Activated naive CD4-positive, alpha-beta T cell treated with anti-CD3 and anti-CD28 coated beads, Interleukin-2, amount 50 U/mL, for 72 hours (primary cell): ENCODE measurements around the gene TNFSF8. TPM values are rescaled to one million over a fixed set of nuclear protein-coding genes. Genes with fewer than 3 reads are reported as not detected.

ENCODE experiments used
- ATAC-seq, 2 donors: fragments of 150-1000 bp; cut with Tn5 transposase; 2 replicates each; pipeline ENCODE4 v1.10.0; 2021; ENCODE audit warnings: mild to moderate bottlenecking in 2 of 2, moderate library complexity in 2 of 2
- DNase-seq, 2 donors: peaks; one replicate each; pipeline ENCODE4 v3.0.0; 2021 to 2022; ENCODE audit warnings: low spot score in 2 of 2
- H3K27ac Mint-ChIP-seq, 2 donors: one replicate each; pipeline ENCODE4 v1.8.0; 2022; ENCODE audit warnings: mild to moderate bottlenecking in 2 of 2, mixed read lengths in 2 of 2
- H3K36me3 Mint-ChIP-seq, 2 donors: one replicate each; pipeline ENCODE4 v1.8.0; 2022; ENCODE audit warnings: mixed read lengths in 2 of 2
- H3K9me3 Mint-ChIP-seq, 2 donors: one replicate each; pipeline ENCODE4 v1.8.0; 2022; ENCODE audit warnings: mixed read lengths in 2 of 2
- total RNA-seq, 2 donors: library from RNA; stranded (reverse); gene quantifications; one replicate each; pipeline ENCODE4 v1.2.3, GENCODE V29; 2022

The TNFSF8 gene
- total RNA-seq, 2 donors from 2014 or later = 11.0 to 26.9 TPM

DNA sequence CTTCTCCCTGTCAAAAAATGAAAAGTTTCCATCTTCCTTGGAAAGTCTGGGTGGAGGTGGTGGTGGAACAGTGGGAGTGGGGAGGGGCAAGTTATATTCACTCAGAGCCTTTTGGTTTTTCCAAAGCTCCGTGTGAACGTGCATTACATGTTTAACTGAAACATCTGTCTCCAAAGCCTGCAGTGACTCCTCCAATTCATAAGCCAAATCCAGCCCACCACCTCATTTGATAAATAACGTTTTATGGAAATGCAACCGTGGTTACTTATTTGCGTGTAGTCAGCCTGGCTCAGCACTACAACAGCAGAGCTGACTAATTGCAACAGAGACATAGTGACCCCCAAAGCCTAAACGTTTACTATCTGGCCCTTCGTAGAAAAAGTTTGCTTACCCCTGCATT lies 13.9 kb downstream of the TNFSF8 start:
- ATAC-seq (no peak), DNase-seq (no peak)
- peaks cover 35 to 77% of the 10 kb centered on the region in 2 donors for H3K36me3 Mint-ChIP-seq
- no peak overlapping the region for H3K27ac Mint-ChIP-seq
- H3K9me3 Mint-ChIP-seq = no peaks in the 10 kb centered on the region

DNA sequence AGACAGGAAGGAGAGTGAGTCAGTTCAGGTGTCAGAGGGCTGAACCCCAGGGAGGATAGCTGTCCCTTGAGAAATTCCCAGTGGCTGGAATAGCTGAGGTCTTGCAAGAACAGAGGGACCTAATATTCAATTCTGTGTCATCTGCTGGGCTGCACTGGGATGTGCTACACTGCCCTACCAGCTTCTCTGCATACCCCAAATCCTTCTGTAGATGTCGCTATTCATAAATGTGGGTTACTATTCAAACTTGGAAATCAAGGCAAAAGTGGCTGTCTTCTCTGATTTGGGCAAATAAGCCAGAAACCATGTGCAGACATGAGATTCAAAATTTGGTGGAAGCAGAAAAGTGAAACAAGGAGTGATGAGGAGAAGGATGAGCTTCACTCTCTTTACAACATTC lies 16.3 kb downstream of the TNFSF8 start:
- ATAC-seq (no peak), DNase-seq (no peak)
- Mint-ChIP-seq H3K9me3 (no peaks in the 10 kb centered on the region), H3K27ac (peak overlapping the region in 1 of 2 donors; percentile 7), H3K36me3 (peaks cover 40 to 85% of the 10 kb centered on the region in 2 donors)

DNA sequence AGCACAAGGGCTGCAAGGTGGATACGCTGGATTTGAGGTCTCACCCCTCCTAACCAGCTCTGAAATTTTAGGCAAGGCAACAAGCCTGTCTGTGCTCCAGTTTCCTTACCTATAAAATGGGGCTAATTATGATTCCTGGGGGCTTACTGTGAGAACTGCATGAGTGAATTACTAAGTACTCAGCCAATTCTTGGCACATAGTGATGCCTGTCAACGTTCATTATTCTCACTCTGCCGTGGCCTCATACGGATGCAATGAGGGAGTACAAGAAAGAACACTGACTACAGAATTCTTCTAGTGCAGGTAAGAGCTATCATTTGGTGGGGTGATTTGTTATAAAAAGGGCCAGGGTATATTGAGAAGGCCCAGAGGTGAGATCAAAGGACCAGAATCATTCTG lies 16.7 kb downstream of the TNFSF8 start:
- DNase-seq (no peak), ATAC-seq (no peak)
- Mint-ChIP-seq H3K36me3 (peaks cover 45 to 85% of the 10 kb centered on the region in 2 donors), H3K27ac (peak overlapping the region; percentile 7 to 13), H3K9me3 (no peaks in the 10 kb centered on the region)

DNA sequence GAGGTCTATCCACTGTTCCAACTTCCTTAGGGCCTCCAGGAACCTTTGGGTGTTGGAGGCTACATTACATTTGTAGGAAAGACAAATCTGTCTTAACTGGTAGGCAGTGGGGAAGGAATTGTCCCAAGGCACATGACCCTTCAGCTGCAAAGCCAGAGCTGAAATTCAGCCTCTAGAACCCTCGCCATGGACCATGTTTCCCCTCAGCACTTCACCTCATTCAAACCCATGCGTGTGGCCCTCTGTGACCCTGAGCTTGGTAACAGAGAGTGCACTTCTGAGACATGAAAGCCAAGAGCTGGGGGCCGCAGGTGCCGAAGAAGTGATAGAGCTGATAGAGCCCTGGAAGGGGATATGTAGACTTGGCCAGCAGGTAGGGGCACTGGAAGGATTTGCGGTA lies 17.2 kb downstream of the TNFSF8 start:
- Mint-ChIP-seq H3K27ac (peak overlapping the region in 1 of 2 donors; percentile 7), H3K9me3 (no peaks in the 10 kb centered on the region), H3K36me3 (peaks cover 49 to 84% of the 10 kb centered on the region in 2 donors)
- no peak for ATAC-seq
- DNase-seq = no peak

DNA sequence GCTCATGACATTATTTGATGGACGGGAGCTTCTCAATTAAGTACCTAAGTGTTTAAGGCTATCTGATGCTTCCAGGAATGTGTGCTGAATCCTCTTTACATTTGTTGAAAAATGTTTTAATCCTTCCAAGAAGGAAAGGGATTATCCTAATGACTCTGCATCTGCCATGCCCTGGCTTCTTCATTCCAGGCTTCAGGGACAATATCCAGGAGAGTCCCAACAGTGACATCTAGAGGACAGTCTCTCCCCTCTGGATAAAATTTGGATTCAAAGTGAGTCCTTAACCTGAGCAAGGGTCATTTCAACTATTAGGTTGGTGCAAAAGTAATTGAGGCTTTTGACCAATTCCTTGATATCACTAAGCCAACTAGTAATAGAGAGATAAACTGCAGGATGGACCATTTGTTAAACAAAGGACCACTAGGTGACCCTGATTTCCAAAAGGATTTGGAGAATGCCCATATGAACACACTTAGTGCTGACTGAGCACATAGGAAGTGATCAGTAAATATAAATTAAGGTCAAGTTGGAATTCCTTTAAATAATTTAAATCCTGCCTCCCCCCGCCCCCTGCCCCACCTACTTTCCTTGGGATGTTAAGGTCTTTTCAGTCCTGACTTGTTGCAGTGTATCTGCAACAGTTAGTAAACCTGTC lies 19.1 kb downstream of the TNFSF8 start:
- ATAC-seq (no peak), DNase-seq (no peak)
- H3K27ac Mint-ChIP-seq = peak overlapping the region in 1 of 2 donors; percentile 99
- H3K36me3 Mint-ChIP-seq = peaks cover 50 to 80% of the 10 kb centered on the region in 2 donors
- H3K9me3 Mint-ChIP-seq = no peaks in the 10 kb centered on the region

DNA sequence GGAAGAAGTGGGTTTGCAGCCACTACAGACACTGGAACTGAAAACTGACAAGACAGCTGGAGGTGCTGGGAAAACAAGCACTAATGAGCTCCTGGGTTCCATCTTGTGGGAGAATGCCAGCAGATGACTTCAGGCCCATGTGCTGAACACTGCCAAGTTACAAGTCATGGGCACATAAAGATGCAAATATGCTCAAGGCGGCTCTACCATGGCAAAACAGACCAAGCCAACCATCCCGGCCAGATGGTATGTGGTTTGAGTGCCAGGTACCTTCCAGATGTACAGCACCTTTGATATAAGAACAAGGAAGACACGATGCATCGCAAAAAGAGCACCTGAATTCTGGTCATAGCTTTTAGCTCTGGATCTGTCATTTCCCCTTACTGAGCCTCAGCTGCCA lies 19.9 kb downstream of the TNFSF8 start:
- Mint-ChIP-seq H3K27ac (peak overlapping the region; percentile 1 to 99), H3K36me3 (peaks cover 50 to 75% of the 10 kb centered on the region in 2 donors), H3K9me3 (no peaks in the 10 kb centered on the region)
- ATAC-seq = no peak
- DNase-seq = no peak

DNA sequence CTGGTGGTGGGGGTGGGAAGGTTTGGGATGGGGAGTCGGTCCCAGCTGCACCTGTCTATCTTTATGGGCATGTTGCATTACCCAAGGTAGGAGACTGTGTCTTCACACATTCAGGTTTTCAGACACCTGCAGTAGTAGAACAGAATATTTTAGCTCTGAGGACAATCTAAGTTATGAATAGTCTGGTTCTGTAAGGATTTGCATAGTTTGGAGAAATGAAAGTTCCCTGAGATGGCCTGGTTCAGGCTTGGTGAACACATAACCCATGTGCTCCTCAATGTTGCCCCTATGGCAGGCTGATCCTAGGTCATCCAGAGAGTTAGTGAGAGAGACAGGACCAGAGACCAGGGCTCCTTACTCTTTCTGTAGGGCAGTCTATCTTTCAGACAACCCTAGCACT lies 20.7 kb downstream of the TNFSF8 start:
- ATAC-seq (no peak), DNase-seq (no peak)
- Mint-ChIP-seq H3K27ac (peak overlapping the region; percentile 99), H3K9me3 (no peaks in the 10 kb centered on the region), H3K36me3 (peaks cover 53 to 75% of the 10 kb centered on the region in 2 donors)

DNA sequence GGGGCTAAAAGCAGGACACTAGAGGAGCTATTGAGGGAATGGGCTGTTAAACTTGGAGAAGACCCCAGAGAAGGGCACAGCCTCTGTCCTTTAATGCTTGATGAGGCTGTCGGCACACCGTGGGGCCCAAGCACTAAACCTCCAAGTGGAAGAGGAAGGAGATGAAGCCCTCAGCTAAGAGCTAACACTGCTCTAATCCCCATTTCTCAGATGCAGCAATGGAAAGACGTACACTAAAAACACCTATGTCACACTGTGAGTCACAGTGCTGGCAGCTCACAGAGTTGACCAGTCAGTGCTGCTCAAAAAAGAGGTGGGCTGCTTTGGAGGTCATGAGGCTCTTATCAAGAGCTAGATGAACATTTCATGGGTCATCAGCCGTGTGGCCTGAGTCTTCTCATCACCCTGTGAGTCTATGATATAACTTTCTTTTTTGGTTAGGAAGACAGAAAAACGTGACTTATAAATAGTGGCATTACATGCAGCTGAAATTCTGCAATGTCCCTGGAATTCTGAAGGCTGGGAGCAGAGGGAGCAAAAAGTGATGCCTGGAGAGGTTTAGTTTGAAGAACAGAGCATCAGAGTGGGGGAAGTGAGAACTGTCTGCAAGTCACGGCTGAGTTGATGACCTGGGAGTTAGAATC lies 21.5 kb downstream of the TNFSF8 start:
- H3K9me3 Mint-ChIP-seq = no peaks in the 10 kb centered on the region
- peak overlapping the region; percentile 99 for H3K27ac Mint-ChIP-seq
- DNase-seq (no peak), ATAC-seq (peak; percentile 83 to 89)
- H3K36me3 Mint-ChIP-seq = peaks cover 55 to 75% of the 10 kb centered on the region in 2 donors

DNA sequence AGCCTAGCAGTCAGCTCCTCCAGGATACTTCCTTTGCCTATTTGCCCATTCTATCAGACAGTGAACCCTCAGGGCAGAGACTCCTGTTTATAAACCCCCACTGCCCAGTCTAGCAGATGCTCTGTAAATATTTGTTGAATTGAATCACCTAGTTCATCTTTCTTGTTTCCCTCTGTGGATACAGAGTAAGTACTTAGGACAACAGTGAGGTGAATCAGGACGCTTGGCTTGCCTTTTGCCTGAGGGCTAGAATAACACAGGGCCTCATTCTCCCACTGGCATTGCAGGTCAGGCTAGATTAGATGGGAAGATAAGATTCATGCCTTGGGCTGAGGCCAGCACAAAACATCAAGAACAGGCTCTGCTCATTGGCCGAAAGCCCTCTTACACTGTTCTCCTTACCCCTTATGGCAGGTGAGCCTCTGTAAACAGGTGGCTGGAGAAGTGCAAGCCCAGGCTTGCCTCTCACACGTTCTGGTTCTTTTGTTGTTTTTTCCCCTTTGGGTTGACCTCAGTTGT lies 22.2 kb downstream of the TNFSF8 start:
- peak overlapping the region; percentile 99 for H3K27ac Mint-ChIP-seq
- H3K9me3 Mint-ChIP-seq = peaks cover 0 to 2% of the 10 kb centered on the region in 2 donors
- peak in 1 of 2 donors; percentile 67 for DNase-seq
- peak; percentile 73 to 78 for ATAC-seq
- H3K36me3 Mint-ChIP-seq = peaks cover 59 to 75% of the 10 kb centered on the region in 2 donors

DNA sequence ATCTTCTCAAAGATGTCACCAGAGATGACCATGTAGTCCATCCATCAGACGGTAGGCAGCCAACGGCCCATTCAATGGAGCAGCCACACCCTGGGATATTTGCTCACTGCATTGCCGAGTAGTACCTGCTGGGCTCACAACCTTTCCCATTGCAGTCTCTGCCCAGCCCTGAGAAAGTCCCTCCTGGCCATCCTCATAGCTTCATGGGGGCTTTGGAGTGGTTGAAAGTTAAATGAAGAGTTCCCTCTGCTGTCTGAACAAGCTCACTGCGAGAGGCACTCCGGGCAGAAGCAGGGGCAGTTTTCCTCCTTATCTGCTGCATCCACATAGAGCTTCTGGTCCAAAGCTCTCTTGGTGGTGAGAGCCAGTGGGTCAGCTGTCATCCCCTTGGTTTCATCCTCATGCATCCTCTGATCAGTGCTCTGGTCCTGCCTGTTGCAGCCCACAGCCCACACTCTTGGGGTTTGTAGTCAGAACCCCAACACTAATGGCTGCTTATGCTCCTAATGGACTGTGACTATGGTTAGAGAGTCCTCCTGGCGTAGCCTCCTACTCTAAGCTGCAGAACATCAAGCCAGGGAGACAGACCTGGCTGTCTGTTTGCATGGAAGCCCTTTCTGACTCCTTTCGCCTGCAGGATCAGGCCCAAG lies 23.3 kb downstream of the TNFSF8 start:
- no peak for DNase-seq
- peaks cover 68 to 79% of the 10 kb centered on the region in 2 donors for H3K36me3 Mint-ChIP-seq
- peaks cover 0 to 5% of the 10 kb centered on the region in 2 donors for H3K9me3 Mint-ChIP-seq
- no peak for ATAC-seq
- peak overlapping the region; percentile 99 for H3K27ac Mint-ChIP-seq

DNA sequence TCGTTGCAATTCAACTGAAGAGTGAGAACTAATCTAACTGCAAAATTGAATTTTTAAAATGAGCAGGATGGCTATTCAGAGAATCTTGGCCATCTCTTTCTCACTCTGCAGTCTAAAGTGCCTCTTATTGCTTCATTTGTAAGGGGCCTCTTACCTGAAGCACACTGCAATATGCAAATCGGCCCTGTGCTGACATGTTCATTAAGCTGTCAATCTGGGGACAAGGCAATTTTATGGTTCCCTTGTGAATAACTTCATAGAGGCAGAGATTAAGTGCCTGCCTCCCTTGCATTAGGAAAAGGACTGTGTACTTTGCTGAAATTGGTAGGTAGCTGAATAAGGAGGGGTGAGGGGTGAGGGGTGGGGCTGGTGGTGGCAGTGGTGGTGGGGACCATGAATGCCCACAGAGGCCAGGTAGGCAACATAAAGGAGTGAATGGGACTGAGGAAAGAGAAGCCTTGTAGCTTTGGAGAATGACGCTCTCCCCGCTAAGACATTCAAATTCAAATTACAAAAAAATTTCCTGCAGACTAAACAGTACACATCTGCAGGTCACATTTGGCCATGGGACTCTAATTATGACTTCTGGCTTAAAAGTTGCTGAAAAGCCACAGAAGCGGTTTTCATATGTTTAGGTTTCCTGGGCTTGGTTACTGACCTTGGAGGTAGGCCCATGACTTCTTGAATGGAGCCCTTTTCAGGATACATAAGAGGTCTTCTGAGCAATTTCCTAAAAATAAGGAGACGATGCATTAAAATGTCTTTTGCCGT lies 25.0 kb downstream of the TNFSF8 start:
- no peak for DNase-seq
- H3K36me3 Mint-ChIP-seq = peaks cover 69 to 89% of the 10 kb centered on the region in 2 donors
- no peak for ATAC-seq
- peaks cover 5 to 6% of the 10 kb centered on the region in 2 donors for H3K9me3 Mint-ChIP-seq
- peak overlapping the region in 1 of 2 donors; percentile 52 for H3K27ac Mint-ChIP-seq

DNA sequence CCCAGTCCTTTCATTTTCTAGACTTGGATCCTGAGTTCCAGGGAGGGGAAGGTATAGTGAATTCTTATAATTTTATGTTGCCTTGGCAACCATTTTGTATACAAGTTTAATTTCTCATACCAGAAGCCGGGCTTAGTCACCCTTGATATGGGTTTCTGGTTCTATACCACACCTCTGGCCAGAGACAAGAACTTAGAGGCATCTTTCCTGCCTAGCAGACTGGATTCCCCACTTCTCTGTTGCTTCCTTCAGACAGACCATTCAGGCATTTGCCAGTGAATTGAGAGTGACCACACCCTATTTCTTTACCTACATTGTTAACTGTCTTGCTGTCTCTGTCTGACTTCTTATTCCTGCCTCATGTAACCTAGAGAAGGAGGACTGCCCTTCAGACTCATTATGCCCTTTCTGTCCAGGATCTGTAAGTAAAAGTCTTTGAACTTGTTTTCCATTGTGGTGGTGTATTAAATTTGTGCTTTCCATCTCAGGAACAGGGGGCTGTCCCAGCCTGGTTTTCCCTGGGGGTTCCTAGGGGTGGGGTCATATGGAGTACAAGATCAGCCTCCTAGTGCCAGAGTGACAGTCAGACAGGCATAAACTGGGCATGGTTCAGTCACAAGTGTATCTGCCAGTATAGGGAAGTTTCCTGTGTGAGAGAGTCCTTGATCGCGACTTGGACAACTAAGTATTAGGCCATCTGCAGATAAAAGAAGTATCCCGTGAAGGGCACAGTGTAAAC lies 27.4 kb downstream of the TNFSF8 start:
- H3K27ac Mint-ChIP-seq = peak overlapping the region; percentile 89 to 96
- ATAC-seq (peak; percentile 72 to 81), DNase-seq (no peak)
- peaks cover 48 to 67% of the 10 kb centered on the region in 2 donors for H3K36me3 Mint-ChIP-seq
- peaks cover 5 to 6% of the 10 kb centered on the region in 2 donors for H3K9me3 Mint-ChIP-seq

DNA sequence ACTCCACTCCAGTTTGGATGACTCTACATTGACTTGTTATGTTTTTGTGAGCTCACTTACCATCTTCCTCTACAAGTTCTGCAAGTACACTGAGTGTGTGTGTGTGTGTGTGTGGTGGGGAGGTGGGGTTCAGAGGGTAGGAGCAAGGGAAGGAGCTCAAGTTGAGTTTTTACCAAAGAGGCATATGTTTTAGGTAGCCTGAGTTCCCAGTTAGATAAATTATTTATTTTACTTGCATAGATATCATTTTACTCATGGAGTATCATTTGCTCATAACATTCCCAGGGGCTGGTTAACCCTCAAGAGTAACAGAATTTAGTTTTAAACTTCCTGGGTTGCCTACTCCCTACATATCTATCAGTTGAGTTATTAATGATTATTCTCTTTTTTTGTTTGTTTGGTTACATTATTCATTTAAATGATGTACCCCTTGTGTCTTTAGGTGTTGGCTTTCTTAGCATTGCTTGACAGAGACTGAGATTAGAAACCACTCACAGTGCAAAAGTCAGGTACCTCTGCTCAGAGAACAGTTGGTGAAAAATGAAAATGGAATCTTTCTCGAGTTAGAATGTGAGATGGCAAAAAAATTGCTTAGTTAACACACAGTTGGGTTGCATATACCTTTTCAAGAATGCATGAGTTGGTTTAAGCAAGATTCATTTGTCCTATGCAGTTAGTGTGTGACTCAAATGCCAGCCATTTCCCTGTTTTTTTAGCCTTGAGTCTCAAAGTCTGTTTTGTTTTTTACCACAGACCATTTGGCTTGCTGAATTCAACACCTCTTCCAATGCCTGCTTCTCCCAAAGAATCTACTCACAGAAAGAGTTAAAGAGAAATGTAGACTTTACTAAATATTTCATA lies 29.2 kb downstream of the TNFSF8 start:
- ATAC-seq (peak in 1 of 2 donors; percentile 14), DNase-seq (no peak)
- Mint-ChIP-seq H3K9me3 (peaks cover 5 to 6% of the 10 kb centered on the region in 2 donors), H3K36me3 (peaks cover 34 to 54% of the 10 kb centered on the region in 2 donors), H3K27ac (peak overlapping the region; percentile 34 to 89)

DNA sequence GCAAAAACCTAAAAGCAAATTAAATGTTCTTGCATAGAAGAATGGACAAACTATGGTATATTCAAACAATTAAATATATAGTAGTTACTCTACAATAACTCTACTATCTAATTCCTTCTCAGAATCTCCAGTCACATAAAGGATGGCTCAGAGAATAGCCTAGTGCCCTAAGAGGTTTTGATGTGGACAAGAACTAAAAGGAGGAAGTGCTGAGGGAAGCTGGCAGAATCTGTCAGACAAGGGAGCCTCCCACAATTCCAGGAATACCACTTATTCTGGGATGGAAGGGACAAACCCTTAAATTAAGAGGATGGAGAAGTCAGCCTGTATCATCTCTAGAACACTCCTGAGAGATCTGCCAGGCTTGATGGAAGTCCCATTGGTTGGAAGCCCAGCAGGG lies 30.4 kb downstream of the TNFSF8 start:
- H3K27ac Mint-ChIP-seq = no peak overlapping the region
- DNase-seq (no peak), ATAC-seq (no peak)
- peaks cover 34 to 46% of the 10 kb centered on the region in 2 donors for H3K36me3 Mint-ChIP-seq
- peaks cover 6 to 8% of the 10 kb centered on the region in 2 donors for H3K9me3 Mint-ChIP-seq

DNA sequence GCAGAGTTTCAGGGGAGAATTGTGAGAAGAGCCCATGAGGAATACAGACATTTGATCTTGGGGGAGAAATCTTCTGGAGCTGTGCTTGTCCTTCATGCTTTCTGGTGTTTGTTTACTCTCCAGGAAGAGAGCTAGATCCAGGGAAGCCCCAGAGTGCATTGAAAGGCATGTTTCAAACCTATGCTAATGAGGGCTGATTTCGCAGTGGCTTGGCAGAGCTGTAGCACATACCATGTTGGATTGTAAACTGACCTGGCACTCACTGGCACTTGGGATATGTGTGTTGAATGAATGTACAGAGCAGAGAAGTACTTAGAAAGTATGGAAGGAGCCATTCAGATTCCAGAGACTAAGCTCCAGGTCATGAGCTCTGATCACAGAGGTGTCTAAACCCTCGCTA lies 30.9 kb downstream of the TNFSF8 start:
- Mint-ChIP-seq H3K9me3 (peaks cover 6 to 8% of the 10 kb centered on the region in 2 donors), H3K36me3 (peaks cover 30 to 41% of the 10 kb centered on the region in 2 donors), H3K27ac (no peak overlapping the region)
- ATAC-seq = no peak
- no peak for DNase-seq
